Liver (tissue), 9 donors: ENCODE measurements around the gene OR5K2. TPM values are rescaled to one million over a fixed set of nuclear protein-coding genes. Genes with fewer than 3 reads are reported as not detected.

Source experiments
- DNase-seq: peaks from one replicate; pipeline ENCODE4 v3.0.0-alpha.2; 2017; ENCODE audit warnings: low spot score
- H3K27ac ChIP-seq, 2 donors: one replicate each; pipeline ENCODE4 v1.7.0; 2013; ENCODE audit warnings: inconsistent platforms in 2 of 2, low read length in 2 of 2, control low read depth in 1 of 2, low read depth in 1 of 2, mild to moderate bottlenecking in 1 of 2
- H3K27me3 ChIP-seq, 4 donors: one replicate each; pipeline versions ENCODE4 v1.6.1 to v1.7.0; 2013; ENCODE audit warnings: low read length in 3 of 4, inconsistent platforms in 1 of 4, mild to moderate bottlenecking in 1 of 4, moderate library complexity in 1 of 4; ENCODE audit not compliant: control insufficient read depth in 4 of 4, insufficient read depth in 4 of 4
- H3K36me3 ChIP-seq, 4 donors: one replicate each; pipeline versions ENCODE4 v1.6.1 to v1.7.0; 2013; ENCODE audit warnings: low read length in 3 of 4, mild to moderate bottlenecking in 3 of 4, low read depth in 1 of 4, moderate library complexity in 1 of 4; ENCODE audit not compliant: control insufficient read depth in 4 of 4, insufficient read depth in 3 of 4
- H3K4me1 ChIP-seq, 4 donors: one replicate each; pipeline versions ENCODE4 v1.6.1 to v1.7.0; 2013; ENCODE audit warnings: low read length in 3 of 4, mild to moderate bottlenecking in 3 of 4, moderate library complexity in 1 of 4; ENCODE audit not compliant: control insufficient read depth in 4 of 4, insufficient read depth in 4 of 4
- H3K4me3 ChIP-seq, 3 donors: one replicate each; pipeline versions ENCODE4 v1.6.1 to v1.7.0; 2013; ENCODE audit warnings: low read length in 3 of 3, control low read depth in 1 of 3, low read depth in 1 of 3, mild to moderate bottlenecking in 1 of 3
- H3K9ac ChIP-seq, 2 donors: one replicate each; pipeline ENCODE4 v1.7.0; 2013; ENCODE audit warnings: low read length in 2 of 2, mild to moderate bottlenecking in 2 of 2, moderate library complexity in 2 of 2, control low read depth in 1 of 2, low read depth in 1 of 2
- H3K9me3 ChIP-seq, 4 donors: one replicate each; pipeline versions ENCODE4 v1.6.1 to v1.7.0; 2013; ENCODE audit warnings: low read length in 3 of 4; ENCODE audit not compliant: control insufficient read depth in 4 of 4
- EGR1 ChIP-seq, 2 donors: IDR thresholded peaks; 2 replicates each; pipeline ENCODE4 v1.6.1; 2016 to 2018; ENCODE audit warnings: antibody characterized with exemption in 2 of 2, low read depth in 2 of 2
- FOXA2 ChIP-seq: IDR thresholded peaks from 2 replicates; pipeline ENCODE4 v1.6.1; 2016; ENCODE audit warnings: antibody characterized with exemption
- GABPA ChIP-seq, 2 donors: IDR thresholded peaks in 1 of 2; conservative IDR thresholded peaks in 1 of 2; 2 replicates each; pipeline ENCODE4 v1.6.1; 2016; ENCODE audit warnings: antibody characterized with exemption in 2 of 2, mild to moderate bottlenecking in 1 of 2, moderate library complexity in 1 of 2
- JUND ChIP-seq, 2 donors: IDR thresholded peaks; 2 replicates each; pipeline ENCODE4 v1.6.1; 2016; ENCODE audit warnings: antibody characterized with exemption in 2 of 2
- NR2F2 ChIP-seq: IDR thresholded peaks from 2 replicates; pipeline ENCODE4 v1.6.1; 2016; ENCODE audit warnings: antibody characterized with exemption
- RXRA ChIP-seq, 2 donors: IDR thresholded peaks; 2 replicates each; pipeline ENCODE4 v1.6.1; 2017 to 2018; ENCODE audit warnings: antibody characterized with exemption in 2 of 2, mild to moderate bottlenecking in 1 of 2
- SP1 ChIP-seq: IDR thresholded peaks from 2 replicates; pipeline ENCODE4 v1.6.1; 2018; ENCODE audit warnings: antibody characterized with exemption, mild to moderate bottlenecking
- TAF1 ChIP-seq: conservative IDR thresholded peaks from 2 replicates; pipeline ENCODE4 v1.6.1; 2016; ENCODE audit warnings: antibody characterized with exemption, mild to moderate bottlenecking
- YY1 ChIP-seq: IDR thresholded peaks from 2 replicates; pipeline ENCODE4 v1.6.1; 2016; ENCODE audit warnings: antibody characterized with exemption, mild to moderate bottlenecking
- WGBS: extraction: QIAGEN DNeasy Blood & Tissue Kit; methylation state at CpG from one replicate; pipeline ENCODE4 v1.1.7; 2013; 5-methylcytosine and 5-hydroxymethylcytosine counted together
- polyA plus RNA-seq, 2 donors: library from polyadenylated mRNA; stranded (reverse) in 1 of 2; unstranded in 1 of 2; fragments of 200-250 nt in 1 of 2; fragments of >200 nt in 1 of 2; fragmentation: Nextera tagmentation in 1 of 2; extraction: Ambion mirVana in 1 of 2; gene quantifications; one replicate each; pipeline versions ENCODE4 v1.2.1 to v1.2.3, GENCODE V29; 2013 to 2015
- total RNA-seq, 2 donors: library from RNA; depleted of rRNA; stranded (reverse); fragments of >200 nt; gene quantifications; one replicate each; pipeline ENCODE4 v1.2.3, GENCODE V29; 2014
- TF ChIP-seq, protein P1 (sequence below): IDR thresholded peaks from 2 replicates; pipeline ENCODE4 v1.6.1; 2016; ENCODE audit warnings: antibody characterized with exemption
- TF ChIP-seq, protein P2 (sequence below): IDR thresholded peaks from 2 replicates; pipeline ENCODE4 v1.6.1; 2016; ENCODE audit warnings: antibody characterized with exemption
- TF ChIP-seq, protein P3 (sequence below): IDR thresholded peaks from 2 replicates; pipeline ENCODE4 v1.6.1; 2016; ENCODE audit warnings: antibody characterized with exemption
- TF ChIP-seq, protein P4 (sequence below): fragments of 150-350 bp; IDR thresholded peaks from 2 replicates; pipeline ENCODE4 v1.5.1; 2017; ENCODE audit warnings: improper control_type of control experiment, low read depth, low read length; ENCODE audit not compliant: missing input control
- donor health status: healthy.
- donor health status: healthy.
- donor health status: healthy.
- donor health status: healthy.
- donor health status: healthy.

Gene OR5K2
- total and polyA plus RNA-seq, 4 donors = not detected

DNA sequence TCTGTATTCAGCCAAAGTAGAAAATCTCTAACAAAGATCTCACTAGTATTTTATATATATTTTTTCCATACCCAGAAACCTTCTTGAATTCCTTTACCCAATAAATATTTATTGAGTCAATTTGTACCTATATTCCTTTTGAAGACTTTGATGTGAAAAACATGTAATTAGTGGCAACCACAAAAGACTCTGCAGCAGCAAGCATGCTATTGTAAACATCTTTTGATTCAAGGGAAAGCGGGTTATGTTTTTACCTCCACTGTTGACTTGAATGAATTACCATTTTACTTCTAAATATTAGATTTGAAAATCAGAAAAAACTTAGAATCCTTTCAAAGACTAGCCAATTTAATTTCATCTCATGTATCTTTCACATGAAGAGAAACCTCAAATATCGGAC lies 36.7 kb downstream of the OR5K2 start:
- Histone ChIP-seq H3K9me3 (no peaks in the 10 kb centered on the region), H3K4me1 (no peaks in the 10 kb centered on the region), H3K9ac (no peak overlapping the region), H3K36me3 (no peaks in the 10 kb centered on the region), H3K27ac (no peak overlapping the region), H3K27me3 (no peaks in the 10 kb centered on the region), H3K4me3 (no peak overlapping the region)
- TF ChIP-seq TAF1 = no peak
- no peak for TF ChIP-seq EGR1 (IDR thresholded peaks at IDR 0.05; ENCODE audit: low read depth in 2 of 2)
- TF ChIP-seq, protein P1, sequence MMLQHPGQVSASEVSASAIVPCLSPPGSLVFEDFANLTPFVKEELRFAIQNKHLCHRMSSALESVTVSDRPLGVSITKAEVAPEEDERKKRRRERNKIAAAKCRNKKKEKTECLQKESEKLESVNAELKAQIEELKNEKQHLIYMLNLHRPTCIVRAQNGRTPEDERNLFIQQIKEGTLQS = no peak
- TF ChIP-seq, protein P2, sequence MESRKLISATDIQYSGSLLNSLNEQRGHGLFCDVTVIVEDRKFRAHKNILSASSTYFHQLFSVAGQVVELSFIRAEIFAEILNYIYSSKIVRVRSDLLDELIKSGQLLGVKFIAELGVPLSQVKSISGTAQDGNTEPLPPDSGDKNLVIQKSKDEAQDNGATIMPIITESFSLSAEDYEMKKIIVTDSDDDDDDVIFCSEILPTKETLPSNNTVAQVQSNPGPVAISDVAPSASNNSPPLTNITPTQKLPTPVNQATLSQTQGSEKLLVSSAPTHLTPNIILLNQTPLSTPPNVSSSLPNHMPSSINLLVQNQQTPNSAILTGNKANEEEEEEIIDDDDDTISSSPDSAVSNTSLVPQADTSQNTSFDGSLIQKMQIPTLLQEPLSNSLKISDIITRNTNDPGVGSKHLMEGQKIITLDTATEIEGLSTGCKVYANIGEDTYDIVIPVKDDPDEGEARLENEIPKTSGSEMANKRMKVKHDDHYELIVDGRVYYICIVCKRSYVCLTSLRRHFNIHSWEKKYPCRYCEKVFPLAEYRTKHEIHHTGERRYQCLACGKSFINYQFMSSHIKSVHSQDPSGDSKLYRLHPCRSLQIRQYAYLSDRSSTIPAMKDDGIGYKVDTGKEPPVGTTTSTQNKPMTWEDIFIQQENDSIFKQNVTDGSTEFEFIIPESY = no peak
- TF ChIP-seq, protein P3, sequence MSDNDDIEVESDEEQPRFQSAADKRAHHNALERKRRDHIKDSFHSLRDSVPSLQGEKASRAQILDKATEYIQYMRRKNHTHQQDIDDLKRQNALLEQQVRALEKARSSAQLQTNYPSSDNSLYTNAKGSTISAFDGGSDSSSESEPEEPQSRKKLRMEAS = no peak
- TF ChIP-seq, protein P4, sequence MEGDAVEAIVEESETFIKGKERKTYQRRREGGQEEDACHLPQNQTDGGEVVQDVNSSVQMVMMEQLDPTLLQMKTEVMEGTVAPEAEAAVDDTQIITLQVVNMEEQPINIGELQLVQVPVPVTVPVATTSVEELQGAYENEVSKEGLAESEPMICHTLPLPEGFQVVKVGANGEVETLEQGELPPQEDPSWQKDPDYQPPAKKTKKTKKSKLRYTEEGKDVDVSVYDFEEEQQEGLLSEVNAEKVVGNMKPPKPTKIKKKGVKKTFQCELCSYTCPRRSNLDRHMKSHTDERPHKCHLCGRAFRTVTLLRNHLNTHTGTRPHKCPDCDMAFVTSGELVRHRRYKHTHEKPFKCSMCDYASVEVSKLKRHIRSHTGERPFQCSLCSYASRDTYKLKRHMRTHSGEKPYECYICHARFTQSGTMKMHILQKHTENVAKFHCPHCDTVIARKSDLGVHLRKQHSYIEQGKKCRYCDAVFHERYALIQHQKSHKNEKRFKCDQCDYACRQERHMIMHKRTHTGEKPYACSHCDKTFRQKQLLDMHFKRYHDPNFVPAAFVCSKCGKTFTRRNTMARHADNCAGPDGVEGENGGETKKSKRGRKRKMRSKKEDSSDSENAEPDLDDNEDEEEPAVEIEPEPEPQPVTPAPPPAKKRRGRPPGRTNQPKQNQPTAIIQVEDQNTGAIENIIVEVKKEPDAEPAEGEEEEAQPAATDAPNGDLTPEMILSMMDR = no peak
- TF ChIP-seq FOXA2 = no peak
- TF ChIP-seq YY1 = no peak
- TF ChIP-seq JUND (IDR thresholded peaks at IDR 0.05) = no peak
- TF ChIP-seq GABPA (IDR thresholded peaks at IDR 0.05 in 1 of 2, conservative IDR thresholded peaks at IDR 0.05 in 1 of 2) = no peak
- TF ChIP-seq NR2F2 = no peak
- WGBS = 95% methylated on average over 2 of the region's 2 CpGs
- no peak for DNase-seq

DNA sequence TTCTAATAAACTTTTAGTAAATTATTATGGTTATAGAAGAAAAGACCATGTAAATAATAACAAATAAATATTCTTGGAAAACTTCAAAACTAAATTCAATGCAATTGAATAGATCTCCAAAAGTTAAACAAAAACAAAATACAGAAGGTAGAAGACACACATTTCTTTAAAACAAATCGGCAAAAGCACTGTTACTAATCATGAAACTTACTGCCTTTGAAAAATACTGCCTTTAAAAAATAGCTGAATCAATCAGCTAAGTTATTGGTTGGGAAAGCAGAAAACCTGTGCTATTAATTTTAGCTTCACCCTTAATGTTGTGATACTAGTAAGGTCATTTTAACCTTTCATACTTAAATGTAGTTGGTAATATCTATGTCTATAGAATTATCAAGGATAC lies 37.3 kb downstream of the OR5K2 start:
- Histone ChIP-seq H3K4me1 (no peaks in the 10 kb centered on the region), H3K36me3 (no peaks in the 10 kb centered on the region), H3K4me3 (no peak overlapping the region), H3K9ac (no peak overlapping the region), H3K27me3 (no peaks in the 10 kb centered on the region), H3K9me3 (no peaks in the 10 kb centered on the region), H3K27ac (no peak overlapping the region)
- TF ChIP-seq TAF1 (no peak), FOXA2 (no peak)
- no peak for DNase-seq
- whole genome bisulfite sequencing = 94% methylated on average over 1 of the region's 1 CpG

DNA sequence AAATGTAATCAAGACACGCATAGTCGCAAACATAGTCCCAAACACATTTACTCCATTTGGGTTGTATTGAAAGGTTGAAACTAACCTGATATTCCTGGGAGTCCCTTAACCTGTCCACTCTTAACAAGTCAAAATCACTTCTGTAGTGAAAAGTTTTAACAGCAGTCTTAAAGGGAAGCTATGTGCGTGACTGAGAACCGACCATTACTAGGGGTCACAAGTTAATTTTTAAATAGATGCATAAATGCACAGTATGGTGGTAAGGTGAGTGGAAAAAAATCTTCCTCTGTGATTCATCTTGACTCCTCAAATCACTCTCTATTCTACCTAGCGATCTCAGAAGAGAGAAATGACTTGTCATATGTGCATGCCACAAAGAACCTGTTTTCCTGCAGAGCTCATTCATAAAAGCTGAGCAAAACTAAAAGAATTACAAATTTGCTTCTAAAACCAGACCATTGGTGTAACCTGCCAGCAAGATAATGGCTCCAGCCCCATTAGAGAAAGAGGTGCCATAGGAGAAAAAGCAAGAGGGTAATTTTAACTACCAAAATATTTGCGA lies 39.1 kb downstream of the OR5K2 start:
- WGBS = 86% methylated on average over 6 of the region's 6 CpGs
- no peaks in the 10 kb centered on the region for H3K9me3 ChIP-seq
- DNase-seq = no peak
- no peak overlapping the region for H3K9ac ChIP-seq
- H3K27me3 ChIP-seq = no peaks in the 10 kb centered on the region
- no peak overlapping the region for H3K4me3 ChIP-seq
- no peak overlapping the region for H3K27ac ChIP-seq
- no peaks in the 10 kb centered on the region for H3K36me3 ChIP-seq
- H3K4me1 ChIP-seq = no peaks in the 10 kb centered on the region
- TF ChIP-seq NR2F2 (no peak), RXRA (IDR thresholded peaks at IDR 0.05) (no peak), SP1 (no peak), TAF1 (no peak), EGR1 (IDR thresholded peaks at IDR 0.05; ENCODE audit: low read depth in 2 of 2) (no peak), FOXA2 (no peak)
- TF ChIP-seq, protein P2 = no peak
- TF ChIP-seq, protein P4 = no peak
- TF ChIP-seq, protein P1 = no peak
- TF ChIP-seq, protein P3 = no peak
